Mucosa of descending colon (tissue), 3 donors: ENCODE measurements around the gene GLI1. TPM values are rescaled to one million over a fixed set of nuclear protein-coding genes. Genes with fewer than 3 reads are reported as not detected.

Experiments used
- ATAC-seq: fragments of 200-7000 bp; cut with Tn5 transposase; one replicate; pipeline ENCODE4 v1.9.1; 2020; ENCODE audit warnings: mild to moderate bottlenecking, moderate library complexity
- DNase-seq, 3 donors: peaks; one replicate each; pipeline ENCODE4 v3.0.0-alpha.2; 2020
- H3K36me3 ChIP-seq: fragments of 200-600 bp; one replicate; pipeline ENCODE4 v1.8.0; 2021; ENCODE audit warnings: low read depth, mild to moderate bottlenecking
- H3K4me1 ChIP-seq: fragments of 200-600 bp; one replicate; pipeline ENCODE4 v1.8.0; 2021; ENCODE audit warnings: low read depth, mild to moderate bottlenecking
- H3K4me3 ChIP-seq: fragments of 200-600 bp; one replicate; pipeline ENCODE4 v1.8.0; 2021; ENCODE audit warnings: mild to moderate bottlenecking
- H3K9me3 ChIP-seq: fragments of 200-600 bp; one replicate; pipeline ENCODE4 v1.8.0; 2021; ENCODE audit warnings: mild to moderate bottlenecking
- CTCF ChIP-seq: fragments of 200-600 bp; IDR thresholded peaks from one replicate; pipeline ENCODE4 v1.8.0; 2022; ENCODE audit warnings: antibody characterized with exemption, mild to moderate bottlenecking
- intact Hi-C, 2 donors: fragments of 100-400 bp; cut with DNase I in 1 of 2; cut with micrococcal nuclease in 1 of 2; formaldehyde crosslinking; loops; one replicate each; pipeline versions ENCODE4 v1.11.0 to v1.11.1; 2022; cut with DNase I, micrococcal nuclease
- total RNA-seq, 3 donors: library from RNA; stranded (reverse); fragmentation: NEBNext Ultra II Directional in 2 of 3; extraction: Animal tissue kit (Norgen Biotek cat#: 25700) in 2 of 3; gene quantifications; one replicate each; pipeline versions ENCODE4 v1.2.1 to v1.2.4, GENCODE V29; 2021 to 2023
- donor health status: DM: no; HTN: no; CAD: no; lungs with moderate emphysema.
- donor health status: DM: no; HTN: no; CAD: no.
- donor health status: DM: no; HTN: yes; CAD: no.

The GLI1 gene
- total RNA-seq, 3 donors from 2014 or later, result 0.46 to 2.0 (median 1.9) TPM

DNA sequence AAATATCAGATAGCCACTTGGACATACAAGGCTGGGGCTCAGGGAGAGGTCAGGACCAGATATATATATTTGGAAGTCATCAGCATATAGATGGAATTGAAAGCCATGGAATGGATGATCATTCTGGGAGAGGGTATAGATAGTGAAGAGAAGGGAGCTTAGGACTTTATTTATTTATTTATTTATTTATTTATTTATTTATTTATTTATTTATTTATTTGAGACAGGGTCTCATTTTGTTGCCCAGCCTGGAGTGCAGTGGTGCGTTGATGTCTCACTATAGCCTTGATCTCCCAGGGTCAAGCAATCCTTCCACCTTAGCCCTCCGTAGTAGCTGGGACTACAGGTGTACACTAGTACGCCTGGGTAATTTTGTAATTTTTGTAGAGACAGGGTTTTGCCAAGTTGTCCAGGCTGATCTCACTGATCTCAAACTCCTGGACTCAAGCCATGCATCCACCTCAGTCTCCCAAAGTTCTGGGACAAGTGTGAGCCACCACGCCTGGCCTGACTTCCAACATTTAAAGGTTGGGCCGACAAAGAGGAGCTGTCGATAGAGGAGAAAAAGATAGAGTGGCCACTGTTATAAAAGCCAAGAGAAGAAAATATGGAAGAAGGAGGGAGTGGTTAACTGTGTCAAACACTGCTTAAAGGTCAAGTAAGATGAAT is 13.2 kb upstream of the GLI1 start:
- intact Hi-C loops, result no loop called here
- H3K9me3 ChIP-seq, result no peaks in the 10 kb centered on the region
- TF ChIP-seq CTCF, result no peak
- no peaks in the 10 kb centered on the region for H3K4me1 ChIP-seq
- H3K4me3 ChIP-seq, result no peak overlapping the region
- ATAC-seq, result no peak
- no peak for DNase-seq
- H3K36me3 ChIP-seq, result no peaks in the 10 kb centered on the region

DNA sequence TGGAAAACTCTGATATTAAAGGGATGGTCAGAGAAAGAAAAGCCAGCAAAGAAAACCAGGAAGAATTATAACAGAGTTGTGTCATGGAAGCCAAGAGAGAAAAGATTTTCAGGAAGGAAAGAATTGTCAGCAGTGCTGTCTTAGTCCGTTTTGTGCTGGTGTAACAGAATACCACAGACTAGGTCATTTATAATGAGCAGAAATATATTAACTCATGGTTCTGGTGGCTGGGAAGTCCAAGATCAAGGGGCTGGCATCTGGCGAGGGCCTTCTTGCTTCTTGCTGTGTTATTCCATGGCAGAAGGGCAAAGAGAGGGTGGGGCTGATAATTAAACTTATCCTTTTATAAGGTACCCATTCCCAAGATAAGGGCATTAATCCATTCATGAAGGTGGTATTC is 10.9 kb upstream of the GLI1 start:
- no peak for ATAC-seq
- Histone ChIP-seq H3K4me1 (no peaks in the 10 kb centered on the region), H3K36me3 (no peaks in the 10 kb centered on the region), H3K9me3 (no peaks in the 10 kb centered on the region), H3K4me3 (no peak overlapping the region)
- intact Hi-C loops, result no loop called here
- no peak for TF ChIP-seq CTCF
- DNase-seq, result no peak

- Histone ChIP-seq H3K9me3 (no peaks in the 10 kb centered on the region), H3K4me3 (no peak overlapping the region), H3K36me3 (no peaks in the 10 kb centered on the region), H3K4me1 (no peaks in the 10 kb centered on the region)
- ATAC-seq (no peak), DNase-seq (no peak)
- TF ChIP-seq CTCF, result no peak
- intact Hi-C loops, result no loop called here
Measured at GRCh38 chr12:57449375-57449774, 10.2 kb upstream of the GLI1 start.

- Histone ChIP-seq H3K4me3 (no peak overlapping the region), H3K4me1 (no peaks in the 10 kb centered on the region), H3K36me3 (no peaks in the 10 kb centered on the region), H3K9me3 (no peaks in the 10 kb centered on the region)
- ATAC-seq (no peak), DNase-seq (no peak)
- TF ChIP-seq CTCF, result no peak
- intact Hi-C loops, result loop anchor here (10.0 kb wide), 3 partner anchors 145 to 185 kb away; no protein-coding TSS in a partner anchor
Measured at GRCh38 chr12:57450057-57450456, 9.5 kb upstream of the GLI1 start.

GRCh38 chr12:57451233-57451778 is 8.3 kb upstream of the GLI1 start:
- ATAC-seq (no peak), DNase-seq (no peak)
- TF ChIP-seq CTCF, result no peak
- Histone ChIP-seq H3K36me3 (no peaks in the 10 kb centered on the region), H3K9me3 (no peaks in the 10 kb centered on the region), H3K4me3 (no peak overlapping the region), H3K4me1 (no peaks in the 10 kb centered on the region)
- intact Hi-C loops, result loop anchor here (10.0 kb wide), 3 partner anchors 147 to 187 kb away; no protein-coding TSS in a partner anchor
